Measurements from ENCODE around the gene MPHOSPH10. TPM values are rescaled to one million over a fixed set of nuclear protein-coding genes. Genes with fewer than 3 reads are reported as not detected.

The MPHOSPH10 gene
- total and polyA plus RNA-seq, 5 donors from 2014 or later: 18.0 to 28.3 (median 21.7) TPM

- peak overlapping the region in 1 of 3 donors; percentile 4 for H3K27ac Mint-ChIP-seq
- peaks cover 0 to 6% (median 1%) of the 10 kb centered on the region in 4 donors for H3K4me1 Mint-ChIP-seq
- no peak overlapping the region for H3K4me3 Mint-ChIP-seq
- no peaks in the 10 kb centered on the region for H3K4me1 ChIP-seq (ENCODE audit: control insufficient read depth, insufficient read depth, low read length, poor library complexity, severe bottlenecking)
- DNase-seq (no peak), ATAC-seq (ENCODE audit: low read depth in 2 of 2) (no peak)
- no peaks in the 10 kb centered on the region for H3K9me3 ChIP-seq (ENCODE audit: control insufficient read depth in 2 of 2, low read length in 2 of 2)
- H3K9me3 Mint-ChIP-seq: no peaks in the 10 kb centered on the region
- peaks cover 64% of the 10 kb centered on the region for H3K36me3 ChIP-seq (ENCODE audit: control insufficient read depth, insufficient read depth, low read length)
- H3K27me3 ChIP-seq (ENCODE audit: control insufficient read depth, insufficient read depth, low read length): no peaks in the 10 kb centered on the region
- H3K27me3 Mint-ChIP-seq: no peaks in the 10 kb centered on the region
- H3K36me3 Mint-ChIP-seq: peaks cover 55% of the 10 kb centered on the region
- no peak overlapping the region for H3K27ac ChIP-seq (ENCODE audit: insufficient read depth, low read length, poor library complexity, severe bottlenecking)
- H3K4me3 ChIP-seq (ENCODE audit: low read depth, low read length): no peak overlapping the region
Measured at GRCh38 chr2:71148506-71149063, 18.2 kb downstream of the MPHOSPH10 start.

GRCh38 chr2:71150082-71150816, 19.8 kb downstream of the MPHOSPH10 start:
- ATAC-seq (ENCODE audit: low read depth in 2 of 2): no peak
- Mint-ChIP-seq H3K36me3 (peaks cover 41% of the 10 kb centered on the region), H3K9me3 (no peaks in the 10 kb centered on the region), H3K27me3 (no peaks in the 10 kb centered on the region), H3K27ac (peak overlapping the region in 1 of 3 donors; percentile 23), H3K4me3 (no peak overlapping the region), H3K4me1 (peaks cover 0 to 4% (median 0%) of the 10 kb centered on the region in 4 donors)
- H3K36me3 ChIP-seq (ENCODE audit: control insufficient read depth, insufficient read depth, low read length): peaks cover 49% of the 10 kb centered on the region
- H3K4me1 ChIP-seq (ENCODE audit: control insufficient read depth, insufficient read depth, low read length, poor library complexity, severe bottlenecking): no peaks in the 10 kb centered on the region
- H3K27me3 ChIP-seq (ENCODE audit: control insufficient read depth, insufficient read depth, low read length): no peaks in the 10 kb centered on the region
- no peak for DNase-seq
- H3K9me3 ChIP-seq (ENCODE audit: control insufficient read depth in 2 of 2, low read length in 2 of 2): no peaks in the 10 kb centered on the region
- H3K27ac ChIP-seq (ENCODE audit: insufficient read depth, low read length, poor library complexity, severe bottlenecking): no peak overlapping the region
- H3K4me3 ChIP-seq (ENCODE audit: low read depth, low read length): no peak overlapping the region

DNA sequence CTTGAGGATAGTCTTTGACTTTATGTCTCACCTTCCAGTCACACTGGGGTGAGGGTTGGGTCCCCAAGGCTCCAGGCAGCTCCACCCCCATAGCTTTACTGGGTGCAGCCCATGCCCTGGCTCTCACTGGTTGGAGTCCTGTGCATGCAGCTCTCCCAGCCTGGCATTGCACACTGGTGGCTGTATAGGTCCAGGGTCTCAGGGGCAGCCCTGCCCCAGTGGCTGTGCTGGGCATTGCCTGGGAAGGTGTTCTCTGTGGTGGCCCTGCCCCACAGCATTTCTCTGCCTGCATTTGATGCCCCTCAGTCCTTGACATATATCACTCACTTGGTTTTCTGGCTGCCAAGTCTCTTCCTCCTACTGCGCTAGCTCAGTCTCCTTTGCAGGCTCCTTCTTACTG, 21.2 kb downstream of the MPHOSPH10 start:
- H3K9me3 ChIP-seq (ENCODE audit: control insufficient read depth in 2 of 2, low read length in 2 of 2): no peaks in the 10 kb centered on the region
- no peaks in the 10 kb centered on the region for H3K9me3 Mint-ChIP-seq
- peaks cover 7% of the 10 kb centered on the region for H3K27me3 Mint-ChIP-seq

GRCh38 chr2:71153585-71154224, 23.3 kb downstream of the MPHOSPH10 start:
- H3K36me3 Mint-ChIP-seq: peaks cover 16% of the 10 kb centered on the region
- no peak for ATAC-seq (ENCODE audit: low read depth in 2 of 2)

More for the DNA sequence above, 21.2 kb downstream of the MPHOSPH10 start:
- H3K4me1 Mint-ChIP-seq: no peaks in the 10 kb centered on the region
- Histone ChIP-seq H3K4me1 (ENCODE audit: control insufficient read depth, insufficient read depth, low read length, poor library complexity, severe bottlenecking) (no peaks in the 10 kb centered on the region), H3K27ac (ENCODE audit: insufficient read depth, low read length, poor library complexity, severe bottlenecking) (no peak overlapping the region), H3K4me3 (ENCODE audit: low read depth, low read length) (no peak overlapping the region), H3K27me3 (ENCODE audit: control insufficient read depth, insufficient read depth, low read length) (no peaks in the 10 kb centered on the region), H3K36me3 (ENCODE audit: control insufficient read depth, insufficient read depth, low read length) (peaks cover 37% of the 10 kb centered on the region)
- ATAC-seq (ENCODE audit: low read depth in 2 of 2) (peak in 1 of 2 donors; percentile 35), DNase-seq (no peak)
- no peak overlapping the region for H3K4me3 Mint-ChIP-seq
- H3K36me3 Mint-ChIP-seq: peaks cover 33% of the 10 kb centered on the region
- no peak overlapping the region for H3K27ac Mint-ChIP-seq

GRCh38 chr2:71154279-71154678, 23.8 kb downstream of the MPHOSPH10 start:
- no peak for DNase-seq
- Mint-ChIP-seq H3K27me3 (peaks cover 13% of the 10 kb centered on the region), H3K36me3 (peaks cover 10% of the 10 kb centered on the region), H3K4me3 (no peak overlapping the region), H3K4me1 (peaks cover 0 to 8% (median 2%) of the 10 kb centered on the region in 4 donors), H3K27ac (no peak overlapping the region), H3K9me3 (no peaks in the 10 kb centered on the region)
- Histone ChIP-seq H3K27me3 (ENCODE audit: control insufficient read depth, insufficient read depth, low read length) (no peaks in the 10 kb centered on the region), H3K36me3 (ENCODE audit: control insufficient read depth, insufficient read depth, low read length) (peaks cover 12% of the 10 kb centered on the region), H3K4me1 (ENCODE audit: control insufficient read depth, insufficient read depth, low read length, poor library complexity, severe bottlenecking) (no peaks in the 10 kb centered on the region), H3K4me3 (ENCODE audit: low read depth, low read length) (no peak overlapping the region), H3K9me3 (ENCODE audit: control insufficient read depth in 2 of 2, low read length in 2 of 2) (no peaks in the 10 kb centered on the region), H3K27ac (ENCODE audit: insufficient read depth, low read length, poor library complexity, severe bottlenecking) (no peak overlapping the region)
- ATAC-seq (ENCODE audit: low read depth in 2 of 2): no peak

More at GRCh38 chr2:71153585-71154224, 23.3 kb downstream of the MPHOSPH10 start:
- peaks cover 0 to 8% (median 2%) of the 10 kb centered on the region in 4 donors for H3K4me1 Mint-ChIP-seq
- Histone ChIP-seq H3K36me3 (ENCODE audit: control insufficient read depth, insufficient read depth, low read length) (peaks cover 18% of the 10 kb centered on the region), H3K27ac (ENCODE audit: insufficient read depth, low read length, poor library complexity, severe bottlenecking) (no peak overlapping the region), H3K27me3 (ENCODE audit: control insufficient read depth, insufficient read depth, low read length) (no peaks in the 10 kb centered on the region), H3K9me3 (ENCODE audit: control insufficient read depth in 2 of 2, low read length in 2 of 2) (no peaks in the 10 kb centered on the region), H3K4me3 (ENCODE audit: low read depth, low read length) (no peak overlapping the region), H3K4me1 (ENCODE audit: control insufficient read depth, insufficient read depth, low read length, poor library complexity, severe bottlenecking) (no peaks in the 10 kb centered on the region)
- H3K27ac Mint-ChIP-seq: peak overlapping the region in 1 of 3 donors; percentile 66
- no peaks in the 10 kb centered on the region for H3K9me3 Mint-ChIP-seq
- DNase-seq: no peak
- H3K4me3 Mint-ChIP-seq: no peak overlapping the region
- H3K27me3 Mint-ChIP-seq: peaks cover 13% of the 10 kb centered on the region

- ATAC-seq (ENCODE audit: low read depth in 2 of 2): no peak
- Mint-ChIP-seq H3K4me1 (peaks cover 0 to 8% (median 2%) of the 10 kb centered on the region in 4 donors), H3K27ac (no peak overlapping the region), H3K9me3 (no peaks in the 10 kb centered on the region), H3K4me3 (no peak overlapping the region), H3K27me3 (peaks cover 13% of the 10 kb centered on the region), H3K36me3 (peaks cover 5% of the 10 kb centered on the region)
- peaks cover 7% of the 10 kb centered on the region for H3K36me3 ChIP-seq (ENCODE audit: control insufficient read depth, insufficient read depth, low read length)
- H3K9me3 ChIP-seq (ENCODE audit: control insufficient read depth in 2 of 2, low read length in 2 of 2): no peaks in the 10 kb centered on the region
- no peak overlapping the region for H3K4me3 ChIP-seq (ENCODE audit: low read depth, low read length)
- DNase-seq: peak in 2 of 3 donors; percentile 3 to 37
- H3K4me1 ChIP-seq (ENCODE audit: control insufficient read depth, insufficient read depth, low read length, poor library complexity, severe bottlenecking): no peaks in the 10 kb centered on the region
- no peaks in the 10 kb centered on the region for H3K27me3 ChIP-seq (ENCODE audit: control insufficient read depth, insufficient read depth, low read length)
- H3K27ac ChIP-seq (ENCODE audit: insufficient read depth, low read length, poor library complexity, severe bottlenecking): no peak overlapping the region
Measured at GRCh38 chr2:71154798-71155197, 24.4 kb downstream of the MPHOSPH10 start.

GRCh38 chr2:71155846-71156245, 25.4 kb downstream of the MPHOSPH10 start:
- H3K4me1 Mint-ChIP-seq: peaks cover 0 to 8% (median 2%) of the 10 kb centered on the region in 4 donors
- DNase-seq: no peak
- H3K9me3 ChIP-seq (ENCODE audit: control insufficient read depth in 2 of 2, low read length in 2 of 2): no peaks in the 10 kb centered on the region
- H3K4me1 ChIP-seq (ENCODE audit: control insufficient read depth, insufficient read depth, low read length, poor library complexity, severe bottlenecking): no peaks in the 10 kb centered on the region
- H3K36me3 ChIP-seq (ENCODE audit: control insufficient read depth, insufficient read depth, low read length): no peaks in the 10 kb centered on the region
- H3K27me3 Mint-ChIP-seq: peaks cover 13% of the 10 kb centered on the region
- no peak overlapping the region for H3K27ac ChIP-seq (ENCODE audit: insufficient read depth, low read length, poor library complexity, severe bottlenecking)
- no peaks in the 10 kb centered on the region for H3K27me3 ChIP-seq (ENCODE audit: control insufficient read depth, insufficient read depth, low read length)
- no peaks in the 10 kb centered on the region for H3K9me3 Mint-ChIP-seq
- H3K27ac Mint-ChIP-seq: no peak overlapping the region
- H3K4me3 Mint-ChIP-seq: no peak overlapping the region
- no peaks in the 10 kb centered on the region for H3K36me3 Mint-ChIP-seq
- ATAC-seq (ENCODE audit: low read depth in 2 of 2): no peak
- no peak overlapping the region for H3K4me3 ChIP-seq (ENCODE audit: low read depth, low read length)
